Measurements from ENCODE around the gene STMP1.

GRCh38 chr7:135620980-135621850 lies 41.1 kb upstream of the STMP1 start:
- TF ChIP-seq CTCF (conservative IDR thresholded peaks at IDR 0.05; ENCODE audit: low read depth, low read length) (peak; percentile 93), POLR2A (IDR thresholded peaks at IDR 0.05; ENCODE audit: low read depth, low read length) (no peak), MXI1 (IDR thresholded peaks at IDR 0.05; ENCODE audit: borderline replicate concordance, low read depth, low read length) (no peak)

All from IMR-90 (cell line).